PFSK-1 (cell line): ENCODE measurements around the gene SP140.

Source experiments
- FOXP2 ChIP-seq: optimal IDR thresholded peaks from 2 replicates; pipeline ENCODE3; 2011; ENCODE audit warnings: borderline replicate concordance, control low read depth, inconsistent platforms; ENCODE audit not compliant: insufficient read depth; ENCODE audit errors: extremely low read length, extremely low read depth
- POLR2AphosphoS5 ChIP-seq: IDR thresholded peaks from 2 replicates; pipeline ENCODE4 v1.6.1; 2012; ENCODE audit warnings: low read depth, mild to moderate bottlenecking, control low read depth, low read length, moderate library complexity
- SIN3A ChIP-seq: IDR thresholded peaks from 2 replicates; pipeline ENCODE4 v1.6.1; 2012; ENCODE audit warnings: mild to moderate bottlenecking, low read length, moderate library complexity, borderline replicate concordance; ENCODE audit not compliant: insufficient read depth
- TAF1 ChIP-seq: IDR thresholded peaks from 2 replicates; pipeline ENCODE4 v1.6.1; 2012; ENCODE audit warnings: low read length, control low read depth, borderline replicate concordance; ENCODE audit not compliant: insufficient read depth
- TF ChIP-seq, protein P1 (sequence below), 2 experiments: IDR thresholded peaks; 2 replicates each; pipeline versions ENCODE4 v1.6.1 to v1.8.0; 2011 to 2012; ENCODE audit warnings: low read depth in 2 of 2, low read length in 2 of 2, control low read depth in 1 of 2, inconsistent platforms in 1 of 2, mild to moderate bottlenecking in 1 of 2, moderate library complexity in 1 of 2; ENCODE audit not compliant: insufficient read depth in 1 of 2

DNA sequence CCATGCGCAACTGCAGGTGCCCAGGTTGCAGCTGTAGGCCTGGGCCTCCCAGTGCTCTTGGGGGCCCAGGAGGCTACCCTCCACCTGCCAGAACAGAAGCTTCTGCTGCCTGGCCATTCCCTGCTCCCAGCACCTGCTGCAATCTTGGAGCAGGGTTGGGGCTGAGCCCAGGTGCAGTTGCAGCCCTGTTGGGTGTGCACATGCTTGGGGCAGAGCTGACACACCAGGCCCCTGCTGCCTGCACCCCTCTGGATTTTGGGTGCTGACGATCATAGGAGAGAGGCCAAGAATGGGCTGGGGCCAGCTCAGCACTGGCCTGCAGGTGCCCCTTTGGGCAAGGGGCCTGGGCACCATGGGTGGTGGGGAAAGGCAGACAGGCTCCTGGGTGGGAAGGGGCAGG is 80.9 kb downstream of the SP140 start:
- TF ChIP-seq POLR2AphosphoS5 = no peak
- no peak for TF ChIP-seq TAF1
- TF ChIP-seq, protein P1, sequence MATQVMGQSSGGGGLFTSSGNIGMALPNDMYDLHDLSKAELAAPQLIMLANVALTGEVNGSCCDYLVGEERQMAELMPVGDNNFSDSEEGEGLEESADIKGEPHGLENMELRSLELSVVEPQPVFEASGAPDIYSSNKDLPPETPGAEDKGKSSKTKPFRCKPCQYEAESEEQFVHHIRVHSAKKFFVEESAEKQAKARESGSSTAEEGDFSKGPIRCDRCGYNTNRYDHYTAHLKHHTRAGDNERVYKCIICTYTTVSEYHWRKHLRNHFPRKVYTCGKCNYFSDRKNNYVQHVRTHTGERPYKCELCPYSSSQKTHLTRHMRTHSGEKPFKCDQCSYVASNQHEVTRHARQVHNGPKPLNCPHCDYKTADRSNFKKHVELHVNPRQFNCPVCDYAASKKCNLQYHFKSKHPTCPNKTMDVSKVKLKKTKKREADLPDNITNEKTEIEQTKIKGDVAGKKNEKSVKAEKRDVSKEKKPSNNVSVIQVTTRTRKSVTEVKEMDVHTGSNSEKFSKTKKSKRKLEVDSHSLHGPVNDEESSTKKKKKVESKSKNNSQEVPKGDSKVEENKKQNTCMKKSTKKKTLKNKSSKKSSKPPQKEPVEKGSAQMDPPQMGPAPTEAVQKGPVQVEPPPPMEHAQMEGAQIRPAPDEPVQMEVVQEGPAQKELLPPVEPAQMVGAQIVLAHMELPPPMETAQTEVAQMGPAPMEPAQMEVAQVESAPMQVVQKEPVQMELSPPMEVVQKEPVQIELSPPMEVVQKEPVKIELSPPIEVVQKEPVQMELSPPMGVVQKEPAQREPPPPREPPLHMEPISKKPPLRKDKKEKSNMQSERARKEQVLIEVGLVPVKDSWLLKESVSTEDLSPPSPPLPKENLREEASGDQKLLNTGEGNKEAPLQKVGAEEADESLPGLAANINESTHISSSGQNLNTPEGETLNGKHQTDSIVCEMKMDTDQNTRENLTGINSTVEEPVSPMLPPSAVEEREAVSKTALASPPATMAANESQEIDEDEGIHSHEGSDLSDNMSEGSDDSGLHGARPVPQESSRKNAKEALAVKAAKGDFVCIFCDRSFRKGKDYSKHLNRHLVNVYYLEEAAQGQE (IDR thresholded peaks at IDR 0.05; ENCODE audit: insufficient read depth in 1 of 2, low read depth in 2 of 2, low read length in 2 of 2) = no peak
- TF ChIP-seq SIN3A = no peak
- TF ChIP-seq FOXP2 = no peak
